T-helper 17 cell (primary cell): Measurements from ENCODE around the gene PEMT. TPM values are rescaled to one million over a fixed set of nuclear protein-coding genes. Genes with fewer than 3 reads are reported as not detected.
"Not testable (repeated sequence)": the region's sequence is repeated elsewhere in the genome, so short reads cannot be mapped to it uniquely, and the experiment has no call there.

Experiments used
- ATAC-seq: fragments of 150-1000 bp; cut with Tn5 transposase; 2 replicates; pipeline ENCODE4 v1.10.0; 2021; ENCODE audit warnings: mild to moderate bottlenecking, moderate library complexity
- DNase-seq, 3 donors: peaks; one replicate each; pipeline versions ENCODE4 v3.0.0 to v3.0.0-alpha.2; 2020 to 2021
- H3K9me3 ChIP-seq: one replicate; pipeline ENCODE4 v1.7.0; 2013; ENCODE audit warnings: low read length, mild to moderate bottlenecking; ENCODE audit not compliant: control insufficient read depth, poor library complexity, severe bottlenecking
- H3K27ac Mint-ChIP-seq: one replicate; pipeline ENCODE4 v1.8.0; 2022; ENCODE audit warnings: mild to moderate bottlenecking, moderate library complexity, mixed read lengths
- H3K27me3 Mint-ChIP-seq: one replicate; pipeline ENCODE4 v1.8.0; 2022; ENCODE audit warnings: mixed read lengths
- H3K36me3 Mint-ChIP-seq: one replicate; pipeline ENCODE4 v1.8.0; 2022; ENCODE audit warnings: low read depth, mixed read lengths
- H3K4me1 Mint-ChIP-seq: one replicate; pipeline ENCODE4 v1.8.0; 2022; ENCODE audit warnings: mild to moderate bottlenecking, mixed read lengths
- H3K4me3 Mint-ChIP-seq: one replicate; pipeline ENCODE4 v1.8.0; 2022; ENCODE audit warnings: mild to moderate bottlenecking, moderate library complexity, mixed read lengths
- total RNA-seq, 4 donors: library from RNA in 2 of 4; stranded (reverse) in 2 of 4; gene quantifications; one replicate each; pipeline ENCODE4 v1.2.3 and lab custom pipeline; 2022 to 2026

PEMT gene
- total RNA-seq, 2 donors from 2014 or later = 13.8 to 14.8 TPM

DNA sequence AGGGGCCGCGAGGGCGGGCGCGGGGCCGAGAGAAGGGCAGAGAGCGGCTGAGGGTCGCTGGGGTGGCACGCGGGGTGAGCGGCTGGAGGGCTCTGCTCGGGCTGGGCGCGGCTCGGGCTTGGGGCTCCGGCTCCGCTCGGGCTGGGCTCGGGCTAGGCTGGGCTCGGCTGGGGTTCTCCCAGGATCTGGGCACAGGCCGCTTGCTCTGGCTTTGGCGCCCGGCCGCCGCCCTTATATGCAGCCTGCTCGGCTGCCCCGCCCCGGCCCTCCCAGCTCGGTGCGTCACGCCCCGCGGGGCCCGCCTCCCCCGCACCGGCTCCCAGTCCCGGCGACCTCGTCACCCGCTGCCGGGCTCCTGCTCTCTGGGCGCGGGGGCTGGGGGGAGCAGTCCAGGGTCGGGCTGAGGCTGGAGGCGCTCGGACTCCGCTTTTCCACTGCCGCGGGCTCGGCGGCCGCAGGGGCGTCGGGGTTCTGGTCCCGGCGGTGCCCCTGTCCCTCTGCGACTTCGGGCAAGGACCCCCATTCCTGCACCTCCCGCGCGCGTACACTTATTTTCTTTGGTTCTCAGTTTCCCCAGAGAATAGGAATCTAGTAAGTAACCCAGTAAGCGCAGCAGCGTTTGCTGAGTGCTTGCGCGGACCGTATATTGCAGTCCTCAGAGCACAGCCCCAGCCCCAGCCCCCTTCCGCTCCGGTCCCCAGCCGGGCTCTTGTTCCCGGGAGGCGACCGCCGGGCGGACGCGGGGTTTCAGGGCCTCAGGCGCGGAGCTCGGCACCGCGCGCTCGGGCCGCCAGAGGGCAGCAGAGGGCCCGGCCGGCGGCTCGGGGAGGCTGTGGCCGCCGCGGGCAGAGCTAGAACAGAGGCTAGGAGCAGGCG is 95.1 kb downstream of the PEMT start, which contains the start of gene RASD1:
Gene RASD1, minus strand, starts transcription at position 207 of the 876 bp plus-strand sequence. CDS start 214 bp downstream, outside the sequence.
- H3K4me1 Mint-ChIP-seq = peaks cover 3% of the 10 kb centered on the region
- H3K27ac Mint-ChIP-seq = no peak within 1 kb of the TSS
- H3K27me3 Mint-ChIP-seq = peaks cover 10% of the 10 kb centered on the region
- H3K4me3 Mint-ChIP-seq = peak within 1 kb of the TSS; percentile 91
- ATAC-seq (peak; percentile 87), DNase-seq (peak; percentile 75 to 79 (median 77))
- H3K9me3 ChIP-seq = no peaks in the 10 kb centered on the region
- H3K36me3 Mint-ChIP-seq = no peaks in the 10 kb centered on the region

DNA sequence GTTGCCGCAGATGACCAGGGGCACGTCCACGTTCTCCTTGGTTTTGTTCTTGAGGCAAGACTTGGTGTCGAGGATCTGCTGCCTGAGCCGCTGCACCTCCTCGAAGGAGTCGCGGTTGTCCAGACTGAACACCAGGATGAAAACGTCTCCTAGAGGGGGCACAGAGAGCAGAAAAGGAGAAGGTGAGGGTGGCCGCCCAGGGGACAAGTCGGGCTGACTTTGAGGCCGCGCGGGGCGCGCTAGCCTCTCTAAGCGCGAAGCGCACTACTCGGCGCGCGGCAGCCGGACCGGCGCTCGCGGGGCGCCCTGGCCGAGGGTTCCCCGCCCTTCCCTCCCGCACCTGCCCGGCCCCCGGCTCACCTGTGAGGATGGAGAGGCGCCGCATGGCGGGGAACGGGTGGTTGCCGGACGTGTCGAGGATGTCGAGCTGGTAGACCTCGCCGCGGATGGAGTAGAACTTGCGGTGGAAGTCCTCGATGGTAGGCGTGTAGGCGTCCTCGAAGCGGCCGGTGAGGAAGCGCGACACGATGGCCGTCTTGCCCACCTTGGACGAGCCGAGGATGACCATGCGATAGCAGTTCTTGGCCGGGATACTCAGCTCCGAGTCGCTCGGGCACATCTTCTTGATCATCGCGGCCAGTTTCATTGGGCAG is 95.8 kb downstream of the PEMT start:
- H3K4me3 Mint-ChIP-seq = peak overlapping the region; percentile 91
- ATAC-seq (peak; percentile 5), DNase-seq (peak in 1 of 3 donors; percentile 9)
- peaks cover 2% of the 10 kb centered on the region for H3K36me3 Mint-ChIP-seq
- peaks cover 3% of the 10 kb centered on the region for H3K4me1 Mint-ChIP-seq
- no peaks in the 10 kb centered on the region for H3K9me3 ChIP-seq
- H3K27me3 Mint-ChIP-seq = peaks cover 6% of the 10 kb centered on the region
- no peak overlapping the region for H3K27ac Mint-ChIP-seq

- peaks cover 2% of the 10 kb centered on the region for H3K36me3 Mint-ChIP-seq
- H3K27me3 Mint-ChIP-seq = peaks cover 6% of the 10 kb centered on the region
- peak in 1 of 3 donors; percentile 6 for DNase-seq
- H3K27ac Mint-ChIP-seq = no peak overlapping the region
- H3K4me3 Mint-ChIP-seq = peak overlapping the region; percentile 91
- peaks cover 3% of the 10 kb centered on the region for H3K4me1 Mint-ChIP-seq
- H3K9me3 ChIP-seq = no peaks in the 10 kb centered on the region
- no peak for ATAC-seq
Observed at GRCh38 chr17:17494870-17495535, 96.5 kb downstream of the PEMT start.

- Mint-ChIP-seq H3K27ac (no peak overlapping the region), H3K36me3 (peaks cover 2% of the 10 kb centered on the region), H3K27me3 (peaks cover 6% of the 10 kb centered on the region), H3K4me3 (no peak overlapping the region), H3K4me1 (peaks cover 3% of the 10 kb centered on the region)
- no peaks in the 10 kb centered on the region for H3K9me3 ChIP-seq
- ATAC-seq (no peak), DNase-seq (peak in 1 of 3 donors; percentile 4)
Observed at GRCh38 chr17:17494499-17494869, 97.0 kb downstream of the PEMT start.

DNA sequence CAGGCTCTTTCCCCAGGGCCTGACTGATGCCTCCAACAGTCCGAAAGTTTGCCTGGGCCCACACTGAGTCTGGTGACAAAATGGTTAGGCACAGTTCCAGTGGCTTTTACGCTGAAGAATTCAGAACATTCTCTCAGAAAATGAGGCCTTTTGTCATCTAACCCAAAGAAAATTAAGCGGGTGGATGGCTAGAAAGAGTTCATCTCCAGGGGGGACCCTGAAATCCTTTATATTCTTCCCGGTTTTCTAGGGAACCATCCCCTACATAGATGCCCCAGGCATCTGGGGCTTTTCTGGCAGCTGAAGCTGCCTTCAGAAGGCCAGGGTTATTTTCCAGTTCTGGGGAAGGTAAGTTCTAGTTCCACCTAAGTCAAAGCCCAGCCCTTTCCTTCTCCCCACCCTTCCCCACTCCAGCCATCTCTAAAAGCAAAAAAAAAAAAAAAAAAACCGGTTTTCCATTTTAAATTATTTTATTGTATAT is 97.5 kb downstream of the PEMT start:
- H3K27ac Mint-ChIP-seq = no peak overlapping the region
- peaks cover 6% of the 10 kb centered on the region for H3K27me3 Mint-ChIP-seq
- ATAC-seq = no peak
- H3K4me1 Mint-ChIP-seq = peaks cover 3% of the 10 kb centered on the region
- DNase-seq = no peak
- no peak overlapping the region for H3K4me3 Mint-ChIP-seq
- H3K9me3 ChIP-seq = no peaks in the 10 kb centered on the region
- H3K36me3 Mint-ChIP-seq = peaks cover 2% of the 10 kb centered on the region

- peaks cover 6% of the 10 kb centered on the region for H3K27me3 Mint-ChIP-seq
- DNase-seq = no peak
- ATAC-seq = no peak
- H3K9me3 ChIP-seq = no peaks in the 10 kb centered on the region
- H3K36me3 Mint-ChIP-seq = peaks cover 2% of the 10 kb centered on the region
- peaks cover 3% of the 10 kb centered on the region for H3K4me1 Mint-ChIP-seq
- H3K27ac Mint-ChIP-seq = no peak overlapping the region
- no peak overlapping the region for H3K4me3 Mint-ChIP-seq
Observed at GRCh38 chr17:17493249-17493985, 98.1 kb downstream of the PEMT start.

DNA sequence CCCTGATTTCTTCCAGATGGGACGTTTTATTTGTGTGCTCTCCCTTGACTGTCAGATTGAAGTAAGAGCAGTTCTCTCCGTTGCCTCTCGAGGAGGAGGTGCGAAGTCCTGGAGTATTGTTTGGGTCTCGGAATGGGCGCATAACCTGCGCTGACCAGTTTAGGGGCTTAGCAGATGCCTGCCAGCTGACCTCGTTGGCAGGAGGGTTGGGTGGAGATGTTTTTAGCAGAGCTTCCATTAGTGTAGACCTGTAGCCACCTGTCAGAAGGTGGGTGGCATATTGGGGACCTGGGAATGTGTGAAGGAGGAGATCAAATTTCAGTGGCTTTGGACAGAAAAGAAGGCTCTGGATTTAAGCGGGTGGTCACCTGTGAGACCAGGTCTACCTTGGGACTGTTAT is 98.9 kb downstream of the PEMT start:
- peak overlapping the region; percentile 43 for H3K27ac Mint-ChIP-seq
- H3K27me3 Mint-ChIP-seq = peaks cover 6% of the 10 kb centered on the region
- H3K36me3 Mint-ChIP-seq = peaks cover 5% of the 10 kb centered on the region
- ATAC-seq = no peak
- H3K4me3 Mint-ChIP-seq = peak overlapping the region; percentile 36
- no peak for DNase-seq
- no peaks in the 10 kb centered on the region for H3K9me3 ChIP-seq
- H3K4me1 Mint-ChIP-seq = peaks cover 6% of the 10 kb centered on the region

GRCh38 chr17:17492085-17492484 is 99.4 kb downstream of the PEMT start:
- H3K4me1 Mint-ChIP-seq = peaks cover 6% of the 10 kb centered on the region
- peak overlapping the region; percentile 43 for H3K27ac Mint-ChIP-seq
- DNase-seq (no peak), ATAC-seq (no peak)
- H3K9me3 ChIP-seq = no peaks in the 10 kb centered on the region
- peaks cover 6% of the 10 kb centered on the region for H3K27me3 Mint-ChIP-seq
- H3K4me3 Mint-ChIP-seq = peak overlapping the region; percentile 36
- peaks cover 7% of the 10 kb centered on the region for H3K36me3 Mint-ChIP-seq

GRCh38 chr17:17491546-17491988 is 99.9 kb downstream of the PEMT start:
- peaks cover 6% of the 10 kb centered on the region for H3K4me1 Mint-ChIP-seq
- peaks cover 7% of the 10 kb centered on the region for H3K36me3 Mint-ChIP-seq
- H3K9me3 ChIP-seq = no peaks in the 10 kb centered on the region
- DNase-seq = no peak
- no peak overlapping the region for H3K4me3 Mint-ChIP-seq
- no peak overlapping the region for H3K27ac Mint-ChIP-seq
- peaks cover 6% of the 10 kb centered on the region for H3K27me3 Mint-ChIP-seq
- no peak for ATAC-seq

- Mint-ChIP-seq H3K36me3 (peaks cover 7% of the 10 kb centered on the region), H3K4me3 (no peak overlapping the region), H3K4me1 (peaks cover 6% of the 10 kb centered on the region), H3K27ac (peak overlapping the region; percentile 32), H3K27me3 (peaks cover 6% of the 10 kb centered on the region)
- no peaks in the 10 kb centered on the region for H3K9me3 ChIP-seq
- ATAC-seq = no peak
- DNase-seq = no peak
Observed at GRCh38 chr17:17491031-17491471, 100.5 kb downstream of the PEMT start.

- no peak overlapping the region for H3K4me3 Mint-ChIP-seq
- ATAC-seq (no peak), DNase-seq (no peak)
- H3K4me1 Mint-ChIP-seq = peaks cover 11% of the 10 kb centered on the region
- H3K36me3 Mint-ChIP-seq = peaks cover 7% of the 10 kb centered on the region
- H3K27ac Mint-ChIP-seq = peak overlapping the region; percentile 76
- no peaks in the 10 kb centered on the region for H3K27me3 Mint-ChIP-seq
- no peaks in the 10 kb centered on the region for H3K9me3 ChIP-seq
Observed at GRCh38 chr17:17487998-17488397, 103.5 kb downstream of the PEMT start.

GRCh38 chr17:17486416-17486815 is 105.1 kb downstream of the PEMT start:
- H3K9me3 ChIP-seq, H3K4me3 Mint-ChIP-seq, H3K27ac Mint-ChIP-seq, H3K36me3 Mint-ChIP-seq, ATAC-seq, H3K27me3 Mint-ChIP-seq, DNase-seq: not testable (repeated sequence)
- H3K4me1 Mint-ChIP-seq = peaks cover 19% of the 10 kb centered on the region
